Left ventricle myocardium inferior (tissue), 1 donor: ENCODE measurements around the gene PKD1L1. TPM values are rescaled to one million over a fixed set of nuclear protein-coding genes. Genes with fewer than 3 reads are reported as not detected.
A peak's percentile ranks its signal among the peaks of the same experiment; 100 is the strongest.

Experiments
- DNase-seq: peaks from one replicate; pipeline ENCODE4 v3.0.0-alpha.2; 2020
- H3K27ac ChIP-seq: fragments of 200-600 bp; replicated peaks from 2 replicates; pipeline ENCODE4 v1.8.0; 2021
- H3K27me3 ChIP-seq: fragments of 200-600 bp; 2 replicates; pipeline ENCODE4 v1.8.0; 2021; ENCODE audit warnings: low read depth
- H3K36me3 ChIP-seq: fragments of 200-600 bp; 2 replicates; pipeline ENCODE4 v1.8.0; 2021
- H3K4me1 ChIP-seq: fragments of 200-600 bp; 2 replicates; pipeline ENCODE4 v1.8.0; 2021
- H3K4me3 ChIP-seq: fragments of 200-600 bp; 2 replicates; pipeline ENCODE4 v1.8.0; 2021; ENCODE audit warnings: mild to moderate bottlenecking, moderate library complexity
- H3K9me3 ChIP-seq: fragments of 200-600 bp; replicated peaks from 2 replicates; pipeline ENCODE4 v1.8.0; 2021
- intact Hi-C: fragments of 100-400 bp; cut with micrococcal nuclease; formaldehyde crosslinking; loops from one replicate; pipeline ENCODE4 v1.11.0; 2022
- total RNA-seq: library from RNA; stranded (reverse); fragmentation: NEBNext Ultra II Directional; extraction: Animal tissue kit (Norgen Biotek cat#: 25700); gene quantifications from one replicate; pipeline ENCODE4 v1.2.1, GENCODE V29; 2021
- TF ChIP-seq, protein P1 (sequence below): fragments of 200-600 bp; IDR thresholded peaks from 2 replicates; pipeline ENCODE4 v1.8.0; 2021; ENCODE audit warnings: antibody characterized with exemption, mild to moderate bottlenecking, borderline replicate concordance
- donor health status: DM: no; HTN: yes; CAD: no; lungs with severe emphysema.

Gene PKD1L1
- total RNA-seq, 1 donor from 2014 or later, result 1.5 TPM

DNA sequence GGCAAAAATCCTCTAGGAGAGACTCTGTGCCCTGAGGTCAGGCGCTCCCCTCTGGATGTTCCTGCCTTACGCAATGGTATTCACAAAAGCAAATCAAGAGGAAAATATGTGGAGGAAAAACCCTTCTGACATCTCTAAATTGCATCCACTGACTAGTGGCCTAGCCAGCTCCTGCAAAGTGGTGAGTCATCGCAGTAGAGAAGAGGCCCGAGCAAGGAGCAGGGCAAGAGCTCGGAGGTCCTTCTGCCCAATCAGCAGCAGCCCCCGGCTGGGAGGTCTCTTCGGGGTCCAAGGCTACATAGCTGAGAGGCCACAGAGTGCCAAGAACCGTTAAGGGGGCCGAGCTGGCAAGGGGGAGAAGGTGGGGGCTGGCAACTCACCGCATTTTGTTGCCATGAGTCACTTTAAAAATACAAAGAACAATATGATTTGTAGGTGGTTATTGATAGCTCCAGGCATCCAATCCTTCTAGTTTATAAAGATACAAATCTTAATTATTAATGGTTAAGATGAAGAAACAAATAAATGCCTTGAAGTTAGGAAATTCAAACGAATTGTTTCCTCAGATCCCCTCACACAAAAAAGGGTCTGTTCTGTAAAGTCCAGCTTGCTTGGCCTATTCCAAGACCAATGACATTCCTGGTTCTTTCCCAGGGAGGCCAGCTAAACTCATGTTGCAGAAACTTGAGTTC lies 161.6 kb downstream of the PKD1L1 start:
- TF ChIP-seq, protein P1, sequence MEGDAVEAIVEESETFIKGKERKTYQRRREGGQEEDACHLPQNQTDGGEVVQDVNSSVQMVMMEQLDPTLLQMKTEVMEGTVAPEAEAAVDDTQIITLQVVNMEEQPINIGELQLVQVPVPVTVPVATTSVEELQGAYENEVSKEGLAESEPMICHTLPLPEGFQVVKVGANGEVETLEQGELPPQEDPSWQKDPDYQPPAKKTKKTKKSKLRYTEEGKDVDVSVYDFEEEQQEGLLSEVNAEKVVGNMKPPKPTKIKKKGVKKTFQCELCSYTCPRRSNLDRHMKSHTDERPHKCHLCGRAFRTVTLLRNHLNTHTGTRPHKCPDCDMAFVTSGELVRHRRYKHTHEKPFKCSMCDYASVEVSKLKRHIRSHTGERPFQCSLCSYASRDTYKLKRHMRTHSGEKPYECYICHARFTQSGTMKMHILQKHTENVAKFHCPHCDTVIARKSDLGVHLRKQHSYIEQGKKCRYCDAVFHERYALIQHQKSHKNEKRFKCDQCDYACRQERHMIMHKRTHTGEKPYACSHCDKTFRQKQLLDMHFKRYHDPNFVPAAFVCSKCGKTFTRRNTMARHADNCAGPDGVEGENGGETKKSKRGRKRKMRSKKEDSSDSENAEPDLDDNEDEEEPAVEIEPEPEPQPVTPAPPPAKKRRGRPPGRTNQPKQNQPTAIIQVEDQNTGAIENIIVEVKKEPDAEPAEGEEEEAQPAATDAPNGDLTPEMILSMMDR, result no peak
- Histone ChIP-seq H3K27me3 (no peaks in the 10 kb centered on the region), H3K27ac (peak overlapping the region; percentile 21), H3K9me3 (no peaks in the 10 kb centered on the region), H3K36me3 (no peaks in the 10 kb centered on the region), H3K4me3 (no peak overlapping the region), H3K4me1 (peaks cover 16% of the 10 kb centered on the region)
- intact Hi-C loops, result no loop called here
- DNase-seq, result peak; percentile 20

DNA sequence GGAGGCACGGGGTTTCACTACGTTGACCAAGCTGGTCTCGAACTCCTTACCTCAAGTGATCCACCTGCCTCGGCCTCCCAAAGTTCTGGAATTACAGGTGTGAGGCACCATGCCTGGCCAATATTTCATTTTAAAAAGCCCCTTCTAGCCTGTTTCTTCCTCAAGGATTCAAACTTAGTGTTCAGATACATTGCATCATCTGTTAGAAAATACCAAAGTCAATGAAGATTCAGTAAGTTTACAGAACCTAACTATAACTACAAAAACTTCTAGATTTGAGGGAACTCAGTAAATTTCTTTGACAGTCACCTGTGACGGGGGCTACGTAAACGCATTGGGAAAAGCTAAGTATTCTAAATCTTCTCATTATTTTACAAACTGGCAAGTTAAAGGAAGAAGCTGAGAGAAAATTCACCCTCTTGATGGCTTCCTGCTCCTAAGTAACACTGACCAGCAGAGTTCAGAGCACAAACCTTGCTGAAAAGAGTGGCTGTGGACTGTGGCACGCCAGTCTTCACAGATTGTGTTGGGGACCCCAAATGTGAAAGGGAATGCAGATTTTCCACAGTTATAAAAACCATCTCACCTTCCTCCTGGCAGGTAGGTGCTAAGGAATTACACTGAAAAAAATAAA lies 162.2 kb downstream of the PKD1L1 start:
- Histone ChIP-seq H3K9me3 (no peaks in the 10 kb centered on the region), H3K4me3 (no peak overlapping the region), H3K27me3 (no peaks in the 10 kb centered on the region), H3K4me1 (peaks cover 16% of the 10 kb centered on the region), H3K27ac (peak overlapping the region; percentile 21), H3K36me3 (no peaks in the 10 kb centered on the region)
- DNase-seq, result no peak
- TF ChIP-seq, protein P1, result no peak
- intact Hi-C loops, result no loop called here

DNA sequence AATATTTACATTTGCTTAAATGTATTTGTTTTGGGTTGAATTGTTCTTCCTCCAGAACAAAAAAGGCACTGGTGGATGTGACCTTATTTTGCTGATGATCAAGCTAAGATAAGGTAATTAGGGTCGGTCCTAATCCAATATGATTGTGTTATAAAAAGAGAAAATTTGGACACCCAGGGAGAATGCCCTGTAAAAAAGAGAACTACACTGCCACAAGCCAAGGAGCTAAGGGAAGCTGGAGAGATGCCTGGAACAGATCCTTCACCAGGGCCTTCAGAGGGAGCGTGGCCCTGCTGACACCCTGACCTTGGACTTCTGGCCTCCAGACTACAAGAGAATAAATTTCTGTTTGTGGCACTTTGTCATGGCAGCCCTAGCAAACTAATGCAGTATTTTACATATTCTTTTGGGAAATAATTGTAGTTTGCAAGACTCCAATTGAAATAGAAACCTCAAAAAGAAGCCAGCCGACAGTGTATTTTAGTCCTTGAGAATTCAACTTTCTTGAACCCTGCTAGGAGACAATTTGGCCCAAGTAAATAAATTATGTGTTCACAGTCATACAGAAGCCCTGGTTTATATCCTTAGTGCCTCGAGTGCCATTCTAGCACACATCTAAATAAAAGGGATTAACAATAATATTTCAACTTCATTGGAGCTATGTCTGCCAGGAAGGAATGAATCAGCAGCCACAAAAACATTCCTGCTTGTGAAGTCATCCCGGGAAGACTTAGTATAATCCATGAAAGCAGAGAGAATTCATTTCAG lies 164.6 kb downstream of the PKD1L1 start:
- intact Hi-C loops, result no loop called here
- no peak for DNase-seq
- Histone ChIP-seq H3K9me3 (no peaks in the 10 kb centered on the region), H3K27ac (peak overlapping the region; percentile 65), H3K27me3 (no peaks in the 10 kb centered on the region), H3K4me1 (peaks cover 16% of the 10 kb centered on the region), H3K4me3 (no peak overlapping the region), H3K36me3 (no peaks in the 10 kb centered on the region)
- TF ChIP-seq, protein P1, result no peak

DNA sequence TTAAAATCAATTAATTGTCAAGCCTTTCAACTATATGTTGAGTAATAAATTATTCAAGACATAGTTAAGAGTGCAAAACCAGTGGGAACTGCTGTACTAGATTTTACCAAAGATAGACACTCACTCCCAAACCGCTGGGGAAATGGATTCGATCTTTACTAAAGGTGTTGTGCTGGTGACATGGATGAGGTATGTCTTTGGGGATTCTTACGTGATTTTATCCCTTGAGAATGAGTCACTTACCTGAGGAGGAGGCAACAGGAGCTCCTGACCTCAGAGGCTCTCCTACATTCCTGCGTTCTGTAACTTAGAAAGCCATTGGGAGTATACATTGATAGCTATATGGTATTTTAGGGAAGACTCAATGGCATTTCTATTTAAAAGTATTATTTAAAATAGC lies 165.5 kb downstream of the PKD1L1 start:
- Histone ChIP-seq H3K27ac (no peak overlapping the region), H3K4me3 (no peak overlapping the region), H3K36me3 (no peaks in the 10 kb centered on the region), H3K27me3 (no peaks in the 10 kb centered on the region), H3K9me3 (no peaks in the 10 kb centered on the region), H3K4me1 (peaks cover 16% of the 10 kb centered on the region)
- intact Hi-C loops, result no loop called here
- DNase-seq, result no peak
- TF ChIP-seq, protein P1, result no peak

DNA sequence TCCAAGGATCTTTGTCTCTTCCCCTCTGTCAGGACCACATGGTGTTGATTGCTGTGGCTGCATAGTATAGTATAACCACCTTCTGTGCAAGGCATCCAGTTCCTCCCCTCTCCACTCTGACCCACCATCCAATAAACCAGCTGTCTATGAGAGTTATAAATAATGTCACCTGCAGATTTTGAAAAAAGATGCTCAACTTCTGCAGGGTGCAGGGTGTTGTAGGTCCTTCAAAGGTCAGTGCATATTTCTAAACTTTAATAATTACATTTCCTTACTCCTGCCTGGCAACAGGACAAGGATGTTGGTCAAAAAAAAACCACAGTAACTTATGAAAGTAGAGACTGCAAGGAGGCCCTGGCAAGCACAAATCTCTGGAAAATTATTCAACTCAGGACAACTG lies 166.2 kb downstream of the PKD1L1 start:
- intact Hi-C loops, result no loop called here
- Histone ChIP-seq H3K36me3 (no peaks in the 10 kb centered on the region), H3K27me3 (no peaks in the 10 kb centered on the region), H3K4me3 (no peak overlapping the region), H3K4me1 (peaks cover 16% of the 10 kb centered on the region), H3K9me3 (peaks cover 6% of the 10 kb centered on the region), H3K27ac (no peak overlapping the region)
- no peak for DNase-seq
- TF ChIP-seq, protein P1, result no peak
